ENCODE results near the gene TRPV2.

Gene TRPV2

GRCh38 chr17:16467044-16467443 is 51.7 kb downstream of the TRPV2 start:
- H3K27ac ChIP-seq (ENCODE audit: low read depth, low read length), result no peak overlapping the region
- H2AFZ ChIP-seq (ENCODE audit: insufficient read depth, low read length, poor library complexity), result no peak overlapping the region
- H3K9ac ChIP-seq (ENCODE audit: low read length), result no peak overlapping the region
- no peak for DNase-seq
- no peak overlapping the region for H2BK120ac ChIP-seq (ENCODE audit: insufficient read depth, low read length, poor library complexity)
- no peaks in the 10 kb centered on the region for H3K79me2 ChIP-seq (ENCODE audit: control insufficient read depth, insufficient read depth, low read length, poor library complexity)
- H4K12ac ChIP-seq (ENCODE audit: low read depth, low read length), result no peak overlapping the region
- H3K4me1 ChIP-seq (ENCODE audit: control insufficient read depth in 1 of 2, insufficient read depth in 2 of 2, low read length in 2 of 2), result peaks cover 0 to 2% of the 10 kb centered on the region in 2 experiments
- H3K18ac ChIP-seq (ENCODE audit: low read length), result no peak overlapping the region
- H3K4me2 ChIP-seq (ENCODE audit: low read length), result no peak overlapping the region
- H3K27me3 ChIP-seq (ENCODE audit: insufficient read depth, low read length), result no peaks in the 10 kb centered on the region
- no peak overlapping the region for H2BK12ac ChIP-seq (ENCODE audit: low read length)
- WGBS (ENCODE audit: extremely low coverage, insufficient coverage, insufficient read length), result no CpG with 5 or more reads among the region's 6 CpGs
- H4K91ac ChIP-seq (ENCODE audit: low read depth, low read length), result no peak overlapping the region
- H2AK5ac ChIP-seq (ENCODE audit: low read length), result no peak overlapping the region
- no peak overlapping the region for H3K4me3 ChIP-seq (ENCODE audit: low read depth, low read length)
- H3K79me1 ChIP-seq (ENCODE audit: low read length), result no peaks in the 10 kb centered on the region
- no peak overlapping the region for H2BK5ac ChIP-seq (ENCODE audit: low read depth, low read length, poor library complexity)
- H3K23ac ChIP-seq (ENCODE audit: low read length), result no peak overlapping the region
- peaks cover 1% of the 10 kb centered on the region for H3K9me3 ChIP-seq (ENCODE audit: insufficient read depth, low read depth, low read length)
- no peaks in the 10 kb centered on the region for H3K36me3 ChIP-seq (ENCODE audit: control insufficient read depth in 1 of 2, insufficient read depth in 2 of 2, low read length in 2 of 2)
- H3K14ac ChIP-seq (ENCODE audit: low read length), result no peak overlapping the region
- H4K8ac ChIP-seq (ENCODE audit: low read depth, low read length), result no peak overlapping the region
- no peak overlapping the region for H3K4ac ChIP-seq (ENCODE audit: low read depth, low read length)

GRCh38 chr17:16467886-16468285 is 52.5 kb downstream of the TRPV2 start:
- H2BK12ac ChIP-seq (ENCODE audit: low read length), result no peak overlapping the region
- no CpG with 5 or more reads among the region's 3 CpGs for WGBS (ENCODE audit: extremely low coverage, insufficient coverage, insufficient read length)

GRCh38 chr17:16468428-16468992 is 53.1 kb downstream of the TRPV2 start:
- Histone ChIP-seq H3K23ac (ENCODE audit: low read length) (no peak overlapping the region), H2BK12ac (ENCODE audit: low read length) (no peak overlapping the region), H3K4me3 (ENCODE audit: low read depth, low read length) (no peak overlapping the region), H2BK120ac (ENCODE audit: insufficient read depth, low read length, poor library complexity) (no peak overlapping the region), H3K9me3 (ENCODE audit: insufficient read depth, low read depth, low read length) (peaks cover 2% of the 10 kb centered on the region), H4K8ac (ENCODE audit: low read depth, low read length) (no peak overlapping the region), H3K4me2 (ENCODE audit: low read length) (no peak overlapping the region), H2AK5ac (ENCODE audit: low read length) (no peak overlapping the region), H3K18ac (ENCODE audit: low read length) (no peak overlapping the region), H3K36me3 (ENCODE audit: control insufficient read depth in 1 of 2, insufficient read depth in 2 of 2, low read length in 2 of 2) (no peaks in the 10 kb centered on the region), H3K9ac (ENCODE audit: low read length) (no peak overlapping the region), H3K79me2 (ENCODE audit: control insufficient read depth, insufficient read depth, low read length, poor library complexity) (no peaks in the 10 kb centered on the region), H2BK5ac (ENCODE audit: low read depth, low read length, poor library complexity) (no peak overlapping the region), H3K27me3 (ENCODE audit: insufficient read depth, low read length) (no peaks in the 10 kb centered on the region), H3K14ac (ENCODE audit: low read length) (no peak overlapping the region), H4K12ac (ENCODE audit: low read depth, low read length) (no peak overlapping the region), H2AFZ (ENCODE audit: insufficient read depth, low read length, poor library complexity) (no peak overlapping the region), H3K4me1 (ENCODE audit: control insufficient read depth in 1 of 2, insufficient read depth in 2 of 2, low read length in 2 of 2) (no peaks in the 10 kb centered on the region), H3K79me1 (ENCODE audit: low read length) (no peaks in the 10 kb centered on the region), H4K91ac (ENCODE audit: low read depth, low read length) (no peak overlapping the region), H3K4ac (ENCODE audit: low read depth, low read length) (no peak overlapping the region), H3K27ac (ENCODE audit: low read depth, low read length) (no peak overlapping the region)
- WGBS (ENCODE audit: extremely low coverage, insufficient coverage, insufficient read length), result no CpG with 5 or more reads among the region's 4 CpGs
- no peak for DNase-seq

More at GRCh38 chr17:16467886-16468285, 52.5 kb downstream of the TRPV2 start:
- H2BK5ac ChIP-seq (ENCODE audit: low read depth, low read length, poor library complexity), result no peak overlapping the region
- no peaks in the 10 kb centered on the region for H3K36me3 ChIP-seq (ENCODE audit: control insufficient read depth in 1 of 2, insufficient read depth in 2 of 2, low read length in 2 of 2)
- DNase-seq, result no peak
- H2AK5ac ChIP-seq (ENCODE audit: low read length), result no peak overlapping the region
- H3K4me1 ChIP-seq (ENCODE audit: control insufficient read depth in 1 of 2, insufficient read depth in 2 of 2, low read length in 2 of 2), result no peaks in the 10 kb centered on the region
- no peak overlapping the region for H4K12ac ChIP-seq (ENCODE audit: low read depth, low read length)
- no peaks in the 10 kb centered on the region for H3K79me2 ChIP-seq (ENCODE audit: control insufficient read depth, insufficient read depth, low read length, poor library complexity)
- no peak overlapping the region for H2AFZ ChIP-seq (ENCODE audit: insufficient read depth, low read length, poor library complexity)
- no peak overlapping the region for H3K27ac ChIP-seq (ENCODE audit: low read depth, low read length)
- no peak overlapping the region for H4K91ac ChIP-seq (ENCODE audit: low read depth, low read length)
- no peaks in the 10 kb centered on the region for H3K79me1 ChIP-seq (ENCODE audit: low read length)
- no peak overlapping the region for H3K4ac ChIP-seq (ENCODE audit: low read depth, low read length)
- no peaks in the 10 kb centered on the region for H3K27me3 ChIP-seq (ENCODE audit: insufficient read depth, low read length)
- no peak overlapping the region for H4K8ac ChIP-seq (ENCODE audit: low read depth, low read length)
- H3K9me3 ChIP-seq (ENCODE audit: insufficient read depth, low read depth, low read length), result peaks cover 2% of the 10 kb centered on the region
- H3K4me3 ChIP-seq (ENCODE audit: low read depth, low read length), result no peak overlapping the region
- H3K9ac ChIP-seq (ENCODE audit: low read length), result no peak overlapping the region
- H3K18ac ChIP-seq (ENCODE audit: low read length), result no peak overlapping the region
- H3K14ac ChIP-seq (ENCODE audit: low read length), result no peak overlapping the region
- no peak overlapping the region for H3K4me2 ChIP-seq (ENCODE audit: low read length)
- H3K23ac ChIP-seq (ENCODE audit: low read length), result no peak overlapping the region
- no peak overlapping the region for H2BK120ac ChIP-seq (ENCODE audit: insufficient read depth, low read length, poor library complexity)

- no peak for DNase-seq
- Histone ChIP-seq H3K4me2 (ENCODE audit: low read length) (no peak overlapping the region), H3K27me3 (ENCODE audit: insufficient read depth, low read length) (no peaks in the 10 kb centered on the region), H3K79me1 (ENCODE audit: low read length) (no peaks in the 10 kb centered on the region), H3K4me1 (ENCODE audit: control insufficient read depth in 1 of 2, insufficient read depth in 2 of 2, low read length in 2 of 2) (no peaks in the 10 kb centered on the region), H4K8ac (ENCODE audit: low read depth, low read length) (no peak overlapping the region), H3K36me3 (ENCODE audit: control insufficient read depth in 1 of 2, insufficient read depth in 2 of 2, low read length in 2 of 2) (no peaks in the 10 kb centered on the region), H3K79me2 (ENCODE audit: control insufficient read depth, insufficient read depth, low read length, poor library complexity) (no peaks in the 10 kb centered on the region), H2BK12ac (ENCODE audit: low read length) (no peak overlapping the region), H2BK120ac (ENCODE audit: insufficient read depth, low read length, poor library complexity) (no peak overlapping the region), H2BK5ac (ENCODE audit: low read depth, low read length, poor library complexity) (no peak overlapping the region), H3K4ac (ENCODE audit: low read depth, low read length) (no peak overlapping the region), H4K12ac (ENCODE audit: low read depth, low read length) (no peak overlapping the region), H3K4me3 (ENCODE audit: low read depth, low read length) (no peak overlapping the region), H2AK5ac (ENCODE audit: low read length) (no peak overlapping the region), H4K91ac (ENCODE audit: low read depth, low read length) (no peak overlapping the region), H3K14ac (ENCODE audit: low read length) (no peak overlapping the region), H3K23ac (ENCODE audit: low read length) (no peak overlapping the region), H3K18ac (ENCODE audit: low read length) (no peak overlapping the region), H3K27ac (ENCODE audit: low read depth, low read length) (no peak overlapping the region), H3K9me3 (ENCODE audit: insufficient read depth, low read depth, low read length) (peaks cover 2% of the 10 kb centered on the region), H3K9ac (ENCODE audit: low read length) (no peak overlapping the region), H2AFZ (ENCODE audit: insufficient read depth, low read length, poor library complexity) (no peak overlapping the region)
- WGBS (ENCODE audit: extremely low coverage, insufficient coverage, insufficient read length), result no CpG with 5 or more reads among the region's 11 CpGs
Measured at GRCh38 chr17:16470265-16470664, 54.9 kb downstream of the TRPV2 start.
